Ovary (tissue), 3 donors: ENCODE results near the gene VPS13A.

Experiments
- EP300 ChIP-seq: sonication (generic); formaldehyde crosslinking; IDR thresholded peaks from one replicate; pipeline ENCODE4 v1.6.1; 2017; ENCODE audit warnings: antibody characterized with exemption
- POLR2A ChIP-seq: fragments of 450-650 bp; IDR thresholded peaks from one replicate; pipeline ENCODE4 v1.6.1; 2017; ENCODE audit warnings: antibody characterized with exemption, mild to moderate bottlenecking, moderate library complexity
- TF ChIP-seq, protein P1 (sequence below), 3 donors: fragments of 450-650 bp in 2 of 3; fragments of 200-600 bp in 1 of 3; IDR thresholded peaks; one replicate each; pipeline versions ENCODE4 v1.5.1 to v1.8.0; 2016 to 2022; ENCODE audit warnings: antibody characterized with exemption in 3 of 3, mild to moderate bottlenecking in 1 of 3
- donor health status: DM: no; HTN: no; CAD: no.

DNA sequence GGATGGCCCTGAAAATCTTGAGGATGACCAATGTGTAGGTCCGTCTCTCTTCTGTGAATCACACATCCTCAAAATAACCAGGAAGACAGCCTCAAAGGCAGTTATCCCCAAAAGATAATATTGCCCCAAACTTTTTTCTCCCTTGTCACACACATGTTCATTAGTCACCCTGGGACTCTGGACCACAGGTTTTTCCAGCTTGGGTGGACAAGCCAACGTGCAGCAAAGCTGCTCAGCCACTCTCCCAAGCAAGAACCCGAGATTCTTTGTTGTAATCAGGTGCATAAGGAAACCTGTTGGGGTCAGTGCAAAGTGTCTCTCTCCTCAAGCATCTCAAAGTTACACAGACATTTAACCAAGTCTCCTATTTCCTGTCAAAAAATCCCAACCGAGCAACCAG lies 274.2 kb downstream of the VPS13A start:
- no peak for TF ChIP-seq POLR2A
- TF ChIP-seq, protein P1, sequence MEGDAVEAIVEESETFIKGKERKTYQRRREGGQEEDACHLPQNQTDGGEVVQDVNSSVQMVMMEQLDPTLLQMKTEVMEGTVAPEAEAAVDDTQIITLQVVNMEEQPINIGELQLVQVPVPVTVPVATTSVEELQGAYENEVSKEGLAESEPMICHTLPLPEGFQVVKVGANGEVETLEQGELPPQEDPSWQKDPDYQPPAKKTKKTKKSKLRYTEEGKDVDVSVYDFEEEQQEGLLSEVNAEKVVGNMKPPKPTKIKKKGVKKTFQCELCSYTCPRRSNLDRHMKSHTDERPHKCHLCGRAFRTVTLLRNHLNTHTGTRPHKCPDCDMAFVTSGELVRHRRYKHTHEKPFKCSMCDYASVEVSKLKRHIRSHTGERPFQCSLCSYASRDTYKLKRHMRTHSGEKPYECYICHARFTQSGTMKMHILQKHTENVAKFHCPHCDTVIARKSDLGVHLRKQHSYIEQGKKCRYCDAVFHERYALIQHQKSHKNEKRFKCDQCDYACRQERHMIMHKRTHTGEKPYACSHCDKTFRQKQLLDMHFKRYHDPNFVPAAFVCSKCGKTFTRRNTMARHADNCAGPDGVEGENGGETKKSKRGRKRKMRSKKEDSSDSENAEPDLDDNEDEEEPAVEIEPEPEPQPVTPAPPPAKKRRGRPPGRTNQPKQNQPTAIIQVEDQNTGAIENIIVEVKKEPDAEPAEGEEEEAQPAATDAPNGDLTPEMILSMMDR (IDR thresholded peaks at IDR 0.05) = no peak
- TF ChIP-seq EP300 = no peak
